ENCODE results near the gene PHF21A. TPM values are rescaled to one million over a fixed set of nuclear protein-coding genes. Genes with fewer than 3 reads are reported as not detected.

Gene PHF21A
- total RNA-seq, 3 donors from 2014 or later: 13.4 to 20.3 (median 17.6) TPM

GRCh38 chr11:45945397-45945999 lies 175.8 kb downstream of the PHF21A start:
- no peak overlapping the region for H3K4me3 Mint-ChIP-seq
- H3K27me3 Mint-ChIP-seq (ENCODE audit: low read depth): no peaks in the 10 kb centered on the region
- H3K9me3 Mint-ChIP-seq: no peaks in the 10 kb centered on the region
- H3K4me1 Mint-ChIP-seq (ENCODE audit: low read depth): no peaks in the 10 kb centered on the region
- H3K36me3 Mint-ChIP-seq (ENCODE audit: insufficient read depth): peaks cover 39% of the 10 kb centered on the region
- ATAC-seq (no peak), DNase-seq (no peak)

DNA sequence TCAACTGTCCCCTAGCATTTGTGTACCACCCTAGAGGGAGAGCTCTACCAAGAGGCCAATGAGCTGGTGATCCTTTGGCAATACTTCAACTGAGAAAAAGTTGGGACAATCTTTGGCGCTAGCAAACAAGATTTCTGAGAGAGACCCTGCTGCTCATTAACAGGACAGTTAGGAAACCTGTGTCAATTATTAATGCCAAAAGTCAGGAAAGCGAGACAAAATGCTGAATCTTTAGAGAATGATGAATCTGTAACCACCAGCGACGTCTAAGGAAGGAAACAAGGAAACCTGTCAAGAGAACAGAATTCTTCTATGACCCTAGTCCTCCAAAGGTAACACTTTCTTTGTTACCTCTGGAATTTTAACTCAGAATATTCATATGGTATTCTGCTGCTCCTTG lies 178.9 kb downstream of the PHF21A start:
- Mint-ChIP-seq H3K36me3 (ENCODE audit: insufficient read depth) (peaks cover 25% of the 10 kb centered on the region), H3K9me3 (no peaks in the 10 kb centered on the region), H3K4me3 (no peak overlapping the region), H3K4me1 (ENCODE audit: low read depth) (no peaks in the 10 kb centered on the region), H3K27me3 (ENCODE audit: low read depth) (no peaks in the 10 kb centered on the region)
- DNase-seq (no peak), ATAC-seq (no peak)

DNA sequence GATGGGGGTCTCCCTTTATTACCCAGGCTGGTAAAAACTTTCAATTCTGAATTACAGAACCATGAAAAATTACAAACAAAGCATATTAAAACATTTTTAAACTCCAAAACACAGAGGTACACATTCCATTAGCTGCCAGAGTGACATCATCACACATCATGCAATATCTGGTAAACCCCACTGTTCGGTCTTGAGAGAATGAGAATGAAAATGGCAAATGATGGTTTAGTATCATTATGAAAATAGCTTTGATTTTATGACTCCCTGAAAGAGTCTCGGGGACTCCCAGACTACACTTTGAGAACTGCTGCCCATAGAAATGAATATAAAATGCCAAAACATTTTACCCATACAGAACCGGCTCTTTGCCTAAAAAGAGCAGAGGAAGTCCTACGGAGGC lies 180.0 kb downstream of the PHF21A start:
- Mint-ChIP-seq H3K4me1 (ENCODE audit: low read depth) (no peaks in the 10 kb centered on the region), H3K9me3 (no peaks in the 10 kb centered on the region), H3K36me3 (ENCODE audit: insufficient read depth) (peaks cover 25% of the 10 kb centered on the region), H3K27me3 (ENCODE audit: low read depth) (no peaks in the 10 kb centered on the region), H3K4me3 (no peak overlapping the region)
- ATAC-seq: no peak
- no peak for DNase-seq

DNA sequence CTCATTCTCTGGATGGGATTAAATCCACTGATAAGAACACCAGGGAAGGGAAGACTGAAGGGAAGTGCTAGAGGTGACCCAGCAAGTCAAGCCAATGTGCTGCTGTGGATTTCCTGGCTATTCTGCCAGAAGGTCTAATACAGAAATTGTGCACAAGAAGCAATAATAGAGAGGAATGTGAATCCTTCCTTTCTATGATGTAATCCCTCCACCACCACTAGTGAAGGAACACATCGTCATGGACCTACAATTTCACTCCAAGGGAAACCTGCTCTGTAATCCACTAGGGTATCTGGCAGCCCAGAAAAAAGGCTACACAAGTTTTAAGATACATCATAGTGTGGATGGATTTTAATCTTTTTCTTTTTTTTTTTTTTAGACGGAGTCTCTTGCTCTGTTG lies 181.4 kb downstream of the PHF21A start:
- H3K36me3 Mint-ChIP-seq (ENCODE audit: insufficient read depth): peaks cover 14% of the 10 kb centered on the region
- no peaks in the 10 kb centered on the region for H3K9me3 Mint-ChIP-seq
- no peak overlapping the region for H3K4me3 Mint-ChIP-seq

GRCh38 chr11:45937916-45938315 lies 183.3 kb downstream of the PHF21A start:
- ATAC-seq (no peak), DNase-seq (no peak)
- Mint-ChIP-seq H3K27me3 (ENCODE audit: low read depth) (no peaks in the 10 kb centered on the region), H3K36me3 (ENCODE audit: insufficient read depth) (peaks cover 6% of the 10 kb centered on the region), H3K4me3 (no peak overlapping the region), H3K9me3 (no peaks in the 10 kb centered on the region), H3K4me1 (ENCODE audit: low read depth) (no peaks in the 10 kb centered on the region)

More for the DNA sequence above, 181.4 kb downstream of the PHF21A start:
- Mint-ChIP-seq H3K27me3 (ENCODE audit: low read depth) (no peaks in the 10 kb centered on the region), H3K4me1 (ENCODE audit: low read depth) (no peaks in the 10 kb centered on the region)
- DNase-seq (no peak), ATAC-seq (no peak)

GRCh38 chr11:45936511-45937054 lies 184.7 kb downstream of the PHF21A start:
- Mint-ChIP-seq H3K9me3 (no peaks in the 10 kb centered on the region), H3K36me3 (ENCODE audit: insufficient read depth) (peaks cover 5% of the 10 kb centered on the region), H3K4me3 (no peak overlapping the region), H3K4me1 (ENCODE audit: low read depth) (peaks cover 3% of the 10 kb centered on the region), H3K27me3 (ENCODE audit: low read depth) (no peaks in the 10 kb centered on the region)
- ATAC-seq: no peak
- DNase-seq: no peak

GRCh38 chr11:45935349-45936064 lies 185.7 kb downstream of the PHF21A start:
- H3K4me1 Mint-ChIP-seq (ENCODE audit: low read depth): peaks cover 14% of the 10 kb centered on the region
- no peak for ATAC-seq
- H3K4me3 Mint-ChIP-seq: no peak overlapping the region
- peaks cover 4% of the 10 kb centered on the region for H3K36me3 Mint-ChIP-seq (ENCODE audit: insufficient read depth)
- H3K9me3 Mint-ChIP-seq: no peaks in the 10 kb centered on the region
- no peak for DNase-seq
- no peaks in the 10 kb centered on the region for H3K27me3 Mint-ChIP-seq (ENCODE audit: low read depth)

- DNase-seq (no peak), ATAC-seq (no peak)
- H3K27me3 Mint-ChIP-seq (ENCODE audit: low read depth): no peaks in the 10 kb centered on the region
- peaks cover 21% of the 10 kb centered on the region for H3K4me1 Mint-ChIP-seq (ENCODE audit: low read depth)
- no peak overlapping the region for H3K4me3 Mint-ChIP-seq
- H3K36me3 Mint-ChIP-seq (ENCODE audit: insufficient read depth): peaks cover 4% of the 10 kb centered on the region
- H3K9me3 Mint-ChIP-seq: no peaks in the 10 kb centered on the region
These were observed 186.5 kb downstream of the PHF21A start for GRCh38 chr11:45934580-45935318.

GRCh38 chr11:45933846-45934579 lies 187.2 kb downstream of the PHF21A start:
- peaks cover 27% of the 10 kb centered on the region for H3K4me1 Mint-ChIP-seq (ENCODE audit: low read depth)
- H3K9me3 Mint-ChIP-seq: no peaks in the 10 kb centered on the region
- DNase-seq (no peak), ATAC-seq (no peak)
- H3K27me3 Mint-ChIP-seq (ENCODE audit: low read depth): no peaks in the 10 kb centered on the region
- H3K36me3 Mint-ChIP-seq (ENCODE audit: insufficient read depth): peaks cover 4% of the 10 kb centered on the region
- no peak overlapping the region for H3K4me3 Mint-ChIP-seq

DNA sequence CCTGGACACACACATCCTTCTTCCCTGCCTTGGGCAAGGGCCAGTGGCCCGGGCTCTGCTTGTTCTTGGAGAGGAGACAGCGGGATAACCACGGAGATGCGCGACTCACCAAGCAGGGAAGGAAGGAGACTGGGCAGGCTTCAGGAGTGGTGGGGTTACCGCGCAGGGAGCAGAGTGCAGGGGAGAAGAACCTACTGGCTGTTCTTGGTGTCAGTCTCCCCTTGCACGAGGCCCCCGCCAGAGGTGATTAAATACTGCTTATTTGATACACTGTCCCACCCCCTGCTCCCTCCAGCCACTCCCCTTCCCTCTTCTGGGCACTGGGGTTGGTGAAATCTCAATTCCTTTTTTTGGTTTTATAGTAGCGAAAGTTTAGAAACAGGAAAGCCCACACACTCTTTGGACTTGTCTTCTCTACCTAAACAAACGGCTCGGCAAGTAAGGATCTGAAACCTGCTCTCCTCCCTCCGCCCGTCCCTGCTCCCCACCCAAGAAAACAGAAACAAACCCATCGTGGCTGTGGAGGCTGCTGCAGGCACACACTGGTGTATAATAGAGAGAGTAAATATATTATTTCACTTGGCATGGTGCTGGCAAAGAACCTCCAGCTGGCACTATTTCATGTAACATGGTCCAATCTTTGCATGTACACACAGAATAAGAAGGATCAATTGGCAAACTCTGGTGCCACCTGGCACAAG lies 188.0 kb downstream of the PHF21A start:
- peaks cover 4% of the 10 kb centered on the region for H3K36me3 Mint-ChIP-seq (ENCODE audit: insufficient read depth)
- peak overlapping the region; percentile 35 for H3K4me3 Mint-ChIP-seq
- no peaks in the 10 kb centered on the region for H3K27me3 Mint-ChIP-seq (ENCODE audit: low read depth)
- H3K4me1 Mint-ChIP-seq (ENCODE audit: low read depth): peaks cover 27% of the 10 kb centered on the region
- ATAC-seq (no peak), DNase-seq (no peak)
- H3K9me3 Mint-ChIP-seq: no peaks in the 10 kb centered on the region

DNA sequence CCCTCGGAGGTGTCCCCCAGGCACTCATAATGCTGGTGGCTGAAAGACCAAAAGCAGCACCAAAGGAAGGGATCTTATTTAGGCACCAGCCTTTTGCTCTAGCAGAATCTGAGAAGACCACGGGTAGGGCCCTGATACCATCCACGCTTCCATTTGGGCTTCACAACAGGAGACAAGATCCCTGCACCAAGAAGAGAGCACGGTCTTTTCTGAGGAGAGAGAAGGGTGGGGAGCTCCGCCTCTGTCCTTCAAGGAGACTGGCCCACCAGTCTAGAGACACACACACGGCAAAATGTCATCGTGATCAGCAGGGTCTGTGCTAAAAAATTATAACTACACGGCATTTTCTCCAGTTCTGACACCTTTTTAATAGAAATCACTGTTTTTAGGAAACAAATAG lies 189.0 kb downstream of the PHF21A start:
- DNase-seq (no peak), ATAC-seq (no peak)
- H3K36me3 Mint-ChIP-seq (ENCODE audit: insufficient read depth): peaks cover 4% of the 10 kb centered on the region
- no peak overlapping the region for H3K4me3 Mint-ChIP-seq
- peaks cover 34% of the 10 kb centered on the region for H3K4me1 Mint-ChIP-seq (ENCODE audit: low read depth)
- H3K9me3 Mint-ChIP-seq: no peaks in the 10 kb centered on the region
- H3K27me3 Mint-ChIP-seq (ENCODE audit: low read depth): no peaks in the 10 kb centered on the region

DNA sequence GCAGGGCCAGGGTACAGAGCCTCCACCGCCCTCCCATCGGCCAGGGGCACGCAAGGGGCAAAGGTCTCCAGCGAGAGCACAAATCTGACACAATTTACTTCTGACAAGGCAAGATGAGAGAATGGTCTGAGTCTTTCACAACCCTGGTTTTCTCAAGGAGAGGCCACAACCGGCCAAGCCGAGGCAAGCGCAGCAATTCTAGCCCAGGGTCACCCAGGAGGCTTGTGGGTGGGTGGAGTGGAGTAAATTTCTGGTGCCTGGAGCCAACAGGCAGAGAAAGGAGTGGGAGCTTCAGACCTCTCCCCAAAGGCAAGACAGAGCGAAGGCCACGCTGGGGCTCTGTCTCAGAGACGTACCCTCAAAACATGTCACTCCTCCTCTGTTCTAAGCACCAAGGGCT lies 189.5 kb downstream of the PHF21A start:
- no peaks in the 10 kb centered on the region for H3K9me3 Mint-ChIP-seq
- DNase-seq (no peak), ATAC-seq (no peak)
- peaks cover 4% of the 10 kb centered on the region for H3K36me3 Mint-ChIP-seq (ENCODE audit: insufficient read depth)
- no peak overlapping the region for H3K4me3 Mint-ChIP-seq
- peaks cover 37% of the 10 kb centered on the region for H3K4me1 Mint-ChIP-seq (ENCODE audit: low read depth)
- H3K27me3 Mint-ChIP-seq (ENCODE audit: low read depth): no peaks in the 10 kb centered on the region

- H3K36me3 Mint-ChIP-seq (ENCODE audit: insufficient read depth): peaks cover 4% of the 10 kb centered on the region
- ATAC-seq (no peak), DNase-seq (no peak)
- H3K4me1 Mint-ChIP-seq (ENCODE audit: low read depth): peaks cover 37% of the 10 kb centered on the region
- no peaks in the 10 kb centered on the region for H3K27me3 Mint-ChIP-seq (ENCODE audit: low read depth)
- no peaks in the 10 kb centered on the region for H3K9me3 Mint-ChIP-seq
- peak overlapping the region; percentile 8 for H3K4me3 Mint-ChIP-seq
These were observed 190.2 kb downstream of the PHF21A start for GRCh38 chr11:45930951-45931570.
